Thyroid gland (tissue), 4 donors: ENCODE measurements around the gene ASB2. TPM values are rescaled to one million over a fixed set of nuclear protein-coding genes. Genes with fewer than 3 reads are reported as not detected.

Experiments
- DNase-seq, 2 donors: peaks; one replicate each; pipeline ENCODE4 v3.0.0-alpha.2; 2019
- H3K27ac ChIP-seq, 3 donors: fragments of 200-600 bp; sonication (generic); 1 replicate in 2 of 3; 2 replicates in 1 of 3; pipeline ENCODE4 v1.5.1; 2016 to 2019; ENCODE audit warnings: mild to moderate bottlenecking in 1 of 3, moderate library complexity in 1 of 3
- H3K27me3 ChIP-seq: fragments of 200-600 bp; sonication (generic); one replicate; pipeline ENCODE4 v1.5.1; 2019
- H3K36me3 ChIP-seq, 2 donors: fragments of 200-600 bp; sonication (generic); one replicate each; pipeline ENCODE4 v1.5.1; 2016 to 2019
- H3K4me1 ChIP-seq, 2 donors: fragments of 200-600 bp; sonication (generic); one replicate each; pipeline ENCODE4 v1.5.1; 2017 to 2019
- H3K4me3 ChIP-seq, 3 donors: fragments of 200-600 bp; sonication (generic); replicated peaks in 1 of 3; 1 replicate in 2 of 3; 2 replicates in 1 of 3; pipeline ENCODE4 v1.5.1; 2016; ENCODE audit warnings: mild to moderate bottlenecking in 1 of 3
- H3K9me3 ChIP-seq: fragments of 200-600 bp; sonication (generic); one replicate; pipeline ENCODE4 v1.5.1; 2017
- CTCF ChIP-seq, 6 experiments: fragments of 200-600 bp in 3 of 6; fragments of 450-650 bp in 3 of 6; sonication (generic) in 3 of 6; IDR thresholded peaks; one replicate each; pipeline ENCODE4 v1.5.1; 2016 to 2019; ENCODE audit warnings: antibody characterized with exemption in 6 of 6, mild to moderate bottlenecking in 2 of 6, inconsistent platforms in 1 of 6, moderate library complexity in 1 of 6
- POLR2A ChIP-seq, 2 donors: fragments of 450-650 bp; IDR thresholded peaks; one replicate each; pipeline ENCODE4 v1.6.1; 2017; ENCODE audit warnings: antibody characterized with exemption in 2 of 2, mild to moderate bottlenecking in 2 of 2, moderate library complexity in 1 of 2
- WGBS, 2 donors: methylation state at CpG; one replicate each; pipeline ENCODE4 v1.1.5; 2017; 5-methylcytosine and 5-hydroxymethylcytosine counted together
- intact Hi-C: fragments of 100-400 bp; cut with DNase I; formaldehyde crosslinking; loops from one replicate; pipeline ENCODE4 v1.15.1; 2023
- total RNA-seq, 4 donors: library from RNA; depleted of rRNA; stranded (reverse); fragments of >200 nt; gene quantifications; one replicate each; pipeline ENCODE4 v1.2.3, GENCODE V29; 2016

ASB2 gene
- total RNA-seq, 4 donors from 2014 or later: 0.67 to 3.8 (median 0.79) TPM; not detected in 1

GRCh38 chr14:93943052-93943451, 33.3 kb downstream of the ASB2 start:
- peaks cover 7 to 10% of the 10 kb centered on the region in 2 donors for H3K4me1 ChIP-seq
- DNase-seq: no peak
- no peaks in the 10 kb centered on the region for H3K36me3 ChIP-seq

GRCh38 chr14:93941293-93941910, 35.0 kb downstream of the ASB2 start:
- H3K4me1 ChIP-seq: peaks cover 7 to 10% of the 10 kb centered on the region in 2 donors
- 81 to 85% methylated on average over 16 of the region's 16 CpGs for WGBS, 2 donors
- intact Hi-C loops: loop anchor here (2.0 kb wide), 1 partner anchor 59 kb away; no protein-coding TSS in a partner anchor
- no peaks in the 10 kb centered on the region for H3K9me3 ChIP-seq
- no peak for DNase-seq
- H3K4me3 ChIP-seq: no peak overlapping the region
- TF ChIP-seq CTCF (IDR thresholded peaks at IDR 0.05) (no peak), POLR2A (IDR thresholded peaks at IDR 0.05) (no peak)
- no peaks in the 10 kb centered on the region for H3K27me3 ChIP-seq
- no peaks in the 10 kb centered on the region for H3K36me3 ChIP-seq
- H3K27ac ChIP-seq: no peak overlapping the region

More at GRCh38 chr14:93943052-93943451, 33.3 kb downstream of the ASB2 start:
- no peak overlapping the region for H3K4me3 ChIP-seq
- WGBS, 2 donors: 94% methylated on average over 10 of the region's 10 CpGs
- H3K27me3 ChIP-seq: no peaks in the 10 kb centered on the region
- H3K9me3 ChIP-seq: no peaks in the 10 kb centered on the region
- intact Hi-C loops: no loop called here
- no peak for TF ChIP-seq CTCF (IDR thresholded peaks at IDR 0.05)
- TF ChIP-seq POLR2A (IDR thresholded peaks at IDR 0.05): no peak
- H3K27ac ChIP-seq: no peak overlapping the region

DNA sequence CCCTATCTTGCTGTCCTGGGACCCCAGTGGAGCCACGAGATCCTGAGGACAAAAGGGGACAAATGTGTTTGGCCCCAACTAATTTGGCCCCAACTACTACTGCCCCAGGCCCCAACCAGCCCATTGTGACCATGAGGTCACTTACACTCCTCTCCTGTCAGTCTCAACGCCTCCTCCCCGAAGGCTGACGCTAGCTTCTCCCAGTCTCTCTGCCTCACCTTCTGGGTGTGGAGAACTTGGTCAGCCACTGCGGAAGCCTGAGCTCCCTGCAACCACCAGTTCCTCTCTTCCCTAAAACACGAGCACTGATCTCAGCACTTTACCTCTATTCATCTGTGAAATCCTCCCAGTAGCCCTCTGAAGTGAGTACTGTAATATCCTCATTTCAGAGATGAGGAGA, 35.9 kb downstream of the ASB2 start:
- Histone ChIP-seq H3K9me3 (no peaks in the 10 kb centered on the region), H3K36me3 (no peaks in the 10 kb centered on the region), H3K27me3 (no peaks in the 10 kb centered on the region), H3K4me3 (no peak overlapping the region), H3K4me1 (peaks cover 7 to 10% of the 10 kb centered on the region in 2 donors), H3K27ac (no peak overlapping the region)
- DNase-seq: no peak
- 89 to 90% methylated on average over 6 of the region's 6 CpGs for WGBS, 2 donors
- TF ChIP-seq CTCF (IDR thresholded peaks at IDR 0.05) (no peak), POLR2A (IDR thresholded peaks at IDR 0.05) (no peak)
- intact Hi-C loops: loop anchor here (2.0 kb wide), 1 partner anchor 60 kb away; no protein-coding TSS in a partner anchor

- WGBS, 2 donors: 19 to 53% methylated on average over 5 to 20 of the region's 84 CpGs
- Histone ChIP-seq H3K27me3 (no peaks in the 10 kb centered on the region), H3K36me3 (no peaks in the 10 kb centered on the region), H3K4me1 (peaks cover 7 to 10% of the 10 kb centered on the region in 2 donors), H3K27ac (no peak overlapping the region), H3K4me3 (peak overlapping the region in 1 of 3 donors; percentile 10), H3K9me3 (no peaks in the 10 kb centered on the region)
- intact Hi-C loops: loop anchor here (2.0 to 10.0 kb wide), 2 partner anchors 61 to 195 kb away; no protein-coding TSS in a partner anchor
- peak; percentile 64 to 69 for DNase-seq
- no peak for TF ChIP-seq POLR2A (IDR thresholded peaks at IDR 0.05)
- TF ChIP-seq CTCF (IDR thresholded peaks at IDR 0.05): peak in 5 of 6 experiments; percentile 39 to 73 (median 58)
Observed at GRCh38 chr14:93939304-93940229, 36.8 kb downstream of the ASB2 start.
